K562 (cell line): ENCODE data around the gene DAGLA. TPM values are rescaled to one million over a fixed set of nuclear protein-coding genes. Genes with fewer than 3 reads are reported as not detected.
A peak's percentile ranks its signal among the peaks of the same experiment; 100 is the strongest.

Experiments used
- BCOR ChIP-seq: fragments of 450-650 bp; IDR thresholded peaks from 2 replicates; pipeline ENCODE4 v1.6.1; 2016
- CBFA2T2 ChIP-seq: fragments of 450-650 bp; conservative IDR thresholded peaks from 2 replicates; pipeline ENCODE4 v1.6.1; 2017; ENCODE audit warnings: mild to moderate bottlenecking
- CHCHD3 ChIP-seq: fragments of 250-450 bp; sonication (Bioruptor Pico); IDR thresholded peaks from 2 replicates; pipeline ENCODE4 v2.1.2; 2022; ENCODE audit warnings: mild to moderate bottlenecking
- CTBP1 ChIP-seq: fragments of 450-650 bp; IDR thresholded peaks from 2 replicates; pipeline ENCODE4 v1.6.1; 2016; ENCODE audit warnings: borderline replicate concordance
- FOSL1 ChIP-seq: fragments of 200-800 bp; sonication (Bioruptor generic); conservative IDR thresholded peaks from 2 replicates; pipeline ENCODE4 v1.6.1; 2016; ENCODE audit warnings: missing genetic modification characterization, missing compliant biosample characterization
- HNRNPUL1 ChIP-seq: fragments of 200-400 bp; formaldehyde crosslinking; IDR thresholded peaks from 2 replicates; pipeline ENCODE4 v1.6.1; 2017; ENCODE audit warnings: low read length
- JUN ChIP-seq, 2 experiments: sonication (generic) in 1 of 2; formaldehyde crosslinking in 1 of 2; IDR thresholded peaks; 2 replicates each; pipeline versions ENCODE4 v1.6.1 to v1.8.0; 2012 to 2022; ENCODE audit warnings: borderline replicate concordance in 2 of 2, mild to moderate bottlenecking in 2 of 2, improper control_type of control experiment in 1 of 2, low read depth in 1 of 2, low read length in 1 of 2, missing genetic modification reagents in 1 of 2
- JUND ChIP-seq, 2 experiments: IDR thresholded peaks; 2 replicates in 1 of 2; 3 replicates in 1 of 2; pipeline ENCODE4 v1.6.1; 2011; ENCODE audit warnings: borderline replicate concordance in 2 of 2, low read depth in 2 of 2, low read length in 2 of 2, improper control_type of control experiment in 1 of 2, missing biosample characterization in 1 of 2, missing genetic modification characterization in 1 of 2, missing genetic modification reagents in 1 of 2
- KAT7 ChIP-seq: sonication (generic); formaldehyde crosslinking; IDR thresholded peaks from 2 replicates; pipeline ENCODE4 v1.8.0; 2022; ENCODE audit warnings: missing genetic modification reagents, mild to moderate bottlenecking, borderline replicate concordance
- MAFK ChIP-seq: IDR thresholded peaks from 2 replicates; pipeline ENCODE4 v1.6.1; 2011; ENCODE audit warnings: low read length, improper control_type of control experiment
- MEF2D ChIP-seq: conservative IDR thresholded peaks from 2 replicates; pipeline ENCODE4 v1.6.1; 2016; ENCODE audit warnings: low read depth, missing genetic modification characterization, missing compliant biosample characterization
- MXI1 ChIP-seq: IDR thresholded peaks from 2 replicates; pipeline ENCODE4 v1.6.1; 2011; ENCODE audit warnings: low read depth, mild to moderate bottlenecking, improper control_type of control experiment, low read length
- NFE2 ChIP-seq: IDR thresholded peaks from 2 replicates; pipeline ENCODE4 v1.6.1; 2014; ENCODE audit warnings: antibody characterized with exemption, low read depth
- NR2C2 ChIP-seq, 2 experiments: fragments of 200-800 bp in 1 of 2; sonication (Bioruptor generic) in 1 of 2; sonication (generic) in 1 of 2; formaldehyde crosslinking in 1 of 2; IDR thresholded peaks; 2 replicates each; pipeline versions ENCODE4 v1.6.1 to v1.8.0; 2016 to 2022; ENCODE audit warnings: mild to moderate bottlenecking in 1 of 2, missing compliant biosample characterization in 1 of 2, missing genetic modification characterization in 1 of 2, missing genetic modification reagents in 1 of 2
- NRF1 ChIP-seq, 2 experiments: fragments of 450-650 bp; IDR thresholded peaks in 1 of 2; conservative IDR thresholded peaks in 1 of 2; 2 replicates each; pipeline ENCODE4 v1.6.1; 2014; ENCODE audit warnings: mild to moderate bottlenecking in 2 of 2
- PHF8 ChIP-seq: fragments of 200-600 bp; sonication (generic); IDR thresholded peaks from 2 replicates; pipeline ENCODE4 v1.6.1; 2012; ENCODE audit warnings: mixed run types, mild to moderate bottlenecking, inconsistent platforms, low read length, moderate library complexity, borderline replicate concordance
- RCOR1 ChIP-seq, 2 experiments: IDR thresholded peaks; 2 replicates each; pipeline ENCODE4 v1.6.1; 2012; ENCODE audit warnings: low read depth in 2 of 2, low read length in 2 of 2, borderline replicate concordance in 1 of 2, improper control_type of control experiment in 1 of 2
- SNAPC5 ChIP-seq: fragments of 250-450 bp; sonication (Bioruptor Pico); IDR thresholded peaks from 2 replicates; pipeline ENCODE4 v1.8.0; 2021; ENCODE audit warnings: moderate library complexity, mild to moderate bottlenecking, inconsistent platforms
- ZNF282 ChIP-seq: sonication (generic); formaldehyde crosslinking; IDR thresholded peaks from 2 replicates; pipeline ENCODE4 v1.8.1; 2023; ENCODE audit warnings: missing genetic modification reagents
- ZNF316 ChIP-seq: fragments of 450-650 bp; IDR thresholded peaks from 2 replicates; pipeline ENCODE4 v1.6.1; 2016
- ZNF41 ChIP-seq: fragments of 250-450 bp; sonication (Bioruptor Pico); conservative IDR thresholded peaks from 2 replicates; pipeline ENCODE4 v1.4.0; 2020; ENCODE audit warnings: mild to moderate bottlenecking
- ZNF609 ChIP-seq: sonication (generic); formaldehyde crosslinking; IDR thresholded peaks from 2 replicates; pipeline ENCODE4 v1.8.1; 2023; ENCODE audit warnings: missing genetic modification reagents, mild to moderate bottlenecking, borderline replicate concordance
- ZNF644 ChIP-seq: fragments of 200-800 bp; sonication (Bioruptor generic); IDR thresholded peaks from 2 replicates; pipeline ENCODE4 v1.6.1; 2016; ENCODE audit warnings: low read depth, missing genetic modification characterization, missing compliant biosample characterization
- ZNF699 ChIP-seq: fragments of 250-450 bp; sonication (Bioruptor Pico); IDR thresholded peaks from 2 replicates; pipeline ENCODE4 v1.8.0; 2021; ENCODE audit warnings: mild to moderate bottlenecking, moderate library complexity; ENCODE audit not compliant: insufficient replicate concordance
- ZNF830 ChIP-seq: fragments of 250-450 bp; sonication (Bioruptor Pico); IDR thresholded peaks from 2 replicates; pipeline ENCODE4 v1.5.0; 2021; ENCODE audit warnings: mild to moderate bottlenecking
- polyA plus RNA-seq, 8 experiments: library from polyadenylated mRNA; depleted of rRNA in 4 of 8; stranded (reverse) in 5 of 8; unstranded in 3 of 8; fragments of >200 nt; fragmentation: Nextera tagmentation in 2 of 8; fragmentation: Illumina TruSeq in 1 of 8; extraction: Ambion mirVana in 2 of 8; extraction: Trizol in 1 of 8; gene quantifications; 2 replicates each; pipeline versions ENCODE4 v1.2.1 to v1.2.3, GENCODE V29; 2011 to 2014; ENCODE audit warnings: inconsistent platforms in 1 of 8, missing spikeins in 1 of 8
- total RNA-seq, 7 experiments: library from RNA; depleted of rRNA in 6 of 7; stranded (reverse); fragments of >200 nt in 6 of 7; fragmentation: Illumina TruSeq in 2 of 7; extraction: Trizol in 2 of 7; gene quantifications; 2 replicates each; pipeline versions ENCODE4 v1.2.1 to v1.2.3, GENCODE V29; 2011 to 2021; ENCODE audit warnings: low replicate concordance in 1 of 7

DAGLA gene
- total and polyA plus RNA-seq, 9 of the 15 experiments (the other 6 are each of a cell fraction or from before 2014, with no cell fraction given) = 0.03 to 0.16 (median 0.04) TPM; not detected in 4

GRCh38 chr11:61700212-61700611 is 20.0 kb downstream of the DAGLA start (continued):
- TF ChIP-seq CTBP1 = 0 out of 2 replicates have a peak, but pooled peaks have one; percentile 31
- no peak for TF ChIP-seq SNAPC5 (CRISPR knock-in tag)
- TF ChIP-seq ZNF41 = no peak
- TF ChIP-seq KAT7 = no peak
- TF ChIP-seq JUND (IDR thresholded peaks at IDR 0.05; ENCODE audit: borderline replicate concordance, low read depth, low read length) = peak; percentile 86
- TF ChIP-seq JUND (tag; IDR thresholded peaks at IDR 0.05; ENCODE audit: borderline replicate concordance, low read depth, low read length) = peak; percentile 74; the same call in 1 of the 3 replicates
- no peak for TF ChIP-seq CHCHD3 (CRISPR knock-in tag)
- peak; percentile 67 for TF ChIP-seq MAFK
- no peak for TF ChIP-seq MXI1
- no peak for TF ChIP-seq MEF2D (tag)
- TF ChIP-seq ZNF830 (CRISPR knock-in tag) = no peak
- TF ChIP-seq NR2C2 (CRISPR knock-in tag; IDR thresholded peaks at IDR 0.05) = no peak
- TF ChIP-seq NR2C2 (tag; IDR thresholded peaks at IDR 0.05) = peak; percentile 48; the same call in 1 of the 2 replicates
- TF ChIP-seq ZNF699 (CRISPR knock-in tag) = no peak
- no peak for TF ChIP-seq ZNF644 (tag)
- peak; percentile 18 to 41; a peak in 3 of 4 replicates for TF ChIP-seq NRF1 (conservative IDR thresholded peaks at IDR 0.05 in 1 of 2, IDR thresholded peaks at IDR 0.05 in 1 of 2)
- TF ChIP-seq FOSL1 = peak; percentile 75
- TF ChIP-seq NFE2 = peak; percentile 72
- TF ChIP-seq BCOR = no peak
- TF ChIP-seq ZNF282 (CRISPR knock-in tag) = no peak
- 0 out of 2 replicates have a peak, but pooled peaks have one; percentile 9 for TF ChIP-seq JUN (IDR thresholded peaks at IDR 0.05; ENCODE audit: borderline replicate concordance, low read depth, low read length)
- TF ChIP-seq JUN (CRISPR knock-in tag; IDR thresholded peaks at IDR 0.05; ENCODE audit: borderline replicate concordance) = no peak
- TF ChIP-seq RCOR1 (IDR thresholded peaks at IDR 0.05; ENCODE audit: borderline replicate concordance in 1 of 2, low read depth in 2 of 2, low read length in 2 of 2) = no peak
- TF ChIP-seq HNRNPUL1 = no peak
- TF ChIP-seq CBFA2T2 = no peak
- TF ChIP-seq ZNF316 = peak; percentile 91
- no peak for TF ChIP-seq ZNF609 (CRISPR knock-in tag)
- TF ChIP-seq PHF8 = no peak
